Upper lobe of left lung (tissue), 6 donors: ENCODE measurements around the gene SLC10A7. TPM values are rescaled to one million over a fixed set of nuclear protein-coding genes. Genes with fewer than 3 reads are reported as not detected.

Experiments used
- ATAC-seq, 2 donors: fragments of 200-7000 bp; cut with Tn5 transposase; one replicate each; pipeline ENCODE4 v1.9.1; 2022; ENCODE audit warnings: mild to moderate bottlenecking in 2 of 2, moderate library complexity in 2 of 2; ENCODE audit not compliant: low FRiP score in 2 of 2
- DNase-seq, 2 donors: peaks; one replicate each; pipeline ENCODE4 v3.0.0-alpha.2; 2019 to 2020
- H3K27ac ChIP-seq, 4 donors: fragments of 200-600 bp; sonication (generic); one replicate each; pipeline ENCODE4 v1.5.1; 2016 to 2019
- H3K27me3 ChIP-seq, 4 donors: fragments of 200-600 bp; sonication (generic); one replicate each; pipeline ENCODE4 v1.5.1; 2017 to 2019
- H3K36me3 ChIP-seq, 4 donors: fragments of 200-600 bp; sonication (generic); one replicate each; pipeline ENCODE4 v1.5.1; 2016 to 2019
- H3K4me1 ChIP-seq, 4 donors: fragments of 200-600 bp; sonication (generic); one replicate each; pipeline ENCODE4 v1.5.1; 2018 to 2019
- H3K4me3 ChIP-seq, 4 donors: fragments of 200-600 bp; sonication (generic); one replicate each; pipeline ENCODE4 v1.5.1; 2017 to 2019; ENCODE audit warnings: mild to moderate bottlenecking in 2 of 4, moderate library complexity in 1 of 4
- H3K9me3 ChIP-seq, 4 donors: fragments of 200-600 bp; sonication (generic); one replicate each; pipeline ENCODE4 v1.5.1; 2018 to 2019
- EP300 ChIP-seq, 4 donors: sonication (generic); formaldehyde crosslinking; IDR thresholded peaks; one replicate each; pipeline ENCODE4 v1.5.1; 2017; ENCODE audit warnings: antibody characterized with exemption in 4 of 4, control low read depth in 2 of 4
- POLR2A ChIP-seq, 4 donors: fragments of 450-650 bp; IDR thresholded peaks; one replicate each; pipeline ENCODE4 v1.5.1; 2016 to 2017; ENCODE audit warnings: antibody characterized with exemption in 4 of 4, mild to moderate bottlenecking in 2 of 4
- POLR2AphosphoS5 ChIP-seq, 2 donors: sonication (generic); formaldehyde crosslinking; IDR thresholded peaks; one replicate each; pipeline ENCODE4 v1.5.1; 2017; ENCODE audit warnings: antibody characterized with exemption in 2 of 2
- WGBS, 2 donors: methylation state at CpG; one replicate each; pipeline ENCODE4 v1.1.5; 2017 to 2018; 5-methylcytosine and 5-hydroxymethylcytosine counted together
- total RNA-seq, 6 donors: library from RNA; depleted of rRNA in 4 of 6; stranded (reverse); fragments of >200 nt in 4 of 6; gene quantifications; one replicate each; pipeline versions ENCODE4 v1.1.0 to v1.2.1, GENCODE V29; 2016 to 2021
- TF ChIP-seq, protein P1 (sequence below), 6 experiments: fragments of 450-650 bp in 4 of 6; fragments of 200-600 bp in 2 of 6; sonication (generic) in 2 of 6; IDR thresholded peaks; one replicate each; pipeline ENCODE4 v1.5.1; 2016 to 2019; ENCODE audit warnings: antibody characterized with exemption in 6 of 6
- donor health status: DM: no; HTN: no; CAD: no; lungs with moderate emphysema.
- donor health status: DM: no; HTN: yes; CAD: no; lungs with severe emphysema.

The SLC10A7 gene
- total RNA-seq, 6 donors from 2014 or later: 11.1 to 20.9 (median 14.1) TPM

DNA sequence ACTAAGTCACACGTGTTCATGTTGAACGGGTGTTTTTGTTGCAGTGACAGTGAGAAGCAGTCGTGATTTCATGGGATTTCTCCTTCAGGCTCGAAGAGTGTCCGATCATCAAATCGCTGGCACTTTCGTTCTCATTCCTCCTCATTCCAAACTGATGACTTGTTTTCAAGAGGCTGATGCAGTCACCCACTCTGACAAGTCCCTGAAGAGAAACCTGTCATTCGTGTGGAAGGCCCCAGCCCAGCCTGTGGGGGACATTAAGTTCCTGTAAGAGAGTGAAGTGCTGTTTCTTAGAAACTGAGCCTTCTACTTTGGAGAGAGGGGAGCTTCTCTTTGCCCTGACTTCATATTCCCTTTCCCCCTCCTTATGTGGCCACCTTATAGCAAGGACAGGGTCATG lies 299.4 kb downstream of the SLC10A7 start:
- DNase-seq (no peak), ATAC-seq (peak in 1 of 2 donors; percentile 66)
- Histone ChIP-seq H3K27me3 (no peaks in the 10 kb centered on the region), H3K4me1 (no peaks in the 10 kb centered on the region), H3K4me3 (no peak overlapping the region), H3K36me3 (no peaks in the 10 kb centered on the region), H3K27ac (no peak overlapping the region), H3K9me3 (no peaks in the 10 kb centered on the region)
- WGBS, 2 donors: 68 to 72% methylated on average over 8 of the region's 8 CpGs
- TF ChIP-seq POLR2AphosphoS5 (IDR thresholded peaks at IDR 0.05): no peak
- TF ChIP-seq POLR2A (IDR thresholded peaks at IDR 0.05): no peak
- no peak for TF ChIP-seq EP300 (IDR thresholded peaks at IDR 0.05)
- TF ChIP-seq, protein P1, sequence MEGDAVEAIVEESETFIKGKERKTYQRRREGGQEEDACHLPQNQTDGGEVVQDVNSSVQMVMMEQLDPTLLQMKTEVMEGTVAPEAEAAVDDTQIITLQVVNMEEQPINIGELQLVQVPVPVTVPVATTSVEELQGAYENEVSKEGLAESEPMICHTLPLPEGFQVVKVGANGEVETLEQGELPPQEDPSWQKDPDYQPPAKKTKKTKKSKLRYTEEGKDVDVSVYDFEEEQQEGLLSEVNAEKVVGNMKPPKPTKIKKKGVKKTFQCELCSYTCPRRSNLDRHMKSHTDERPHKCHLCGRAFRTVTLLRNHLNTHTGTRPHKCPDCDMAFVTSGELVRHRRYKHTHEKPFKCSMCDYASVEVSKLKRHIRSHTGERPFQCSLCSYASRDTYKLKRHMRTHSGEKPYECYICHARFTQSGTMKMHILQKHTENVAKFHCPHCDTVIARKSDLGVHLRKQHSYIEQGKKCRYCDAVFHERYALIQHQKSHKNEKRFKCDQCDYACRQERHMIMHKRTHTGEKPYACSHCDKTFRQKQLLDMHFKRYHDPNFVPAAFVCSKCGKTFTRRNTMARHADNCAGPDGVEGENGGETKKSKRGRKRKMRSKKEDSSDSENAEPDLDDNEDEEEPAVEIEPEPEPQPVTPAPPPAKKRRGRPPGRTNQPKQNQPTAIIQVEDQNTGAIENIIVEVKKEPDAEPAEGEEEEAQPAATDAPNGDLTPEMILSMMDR (IDR thresholded peaks at IDR 0.05): no peak

DNA sequence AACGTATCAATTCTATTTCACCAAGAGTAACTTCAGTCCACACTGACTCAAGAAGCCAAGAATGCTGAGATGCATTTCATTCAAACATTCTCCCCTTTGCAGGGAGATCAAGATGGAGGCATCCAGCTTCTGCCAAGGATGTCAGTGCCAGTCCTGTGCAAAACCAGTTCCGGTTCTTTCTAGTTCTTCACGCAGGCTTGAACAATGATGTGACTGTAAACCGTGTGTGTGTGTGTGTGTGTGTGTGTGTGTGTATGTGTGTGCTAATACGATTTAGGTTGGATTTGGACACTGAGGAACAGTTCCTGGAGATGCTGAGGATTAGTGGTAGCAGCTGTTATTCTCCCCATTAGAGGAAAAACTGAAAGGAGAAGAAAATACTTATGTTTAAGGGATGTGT lies 307.5 kb downstream of the SLC10A7 start, which contains the start of gene REELD1:
Gene REELD1, plus strand, starts transcription at position 301 of the 400 bp plus-strand sequence. CDS start 2,415 bp downstream, outside the sequence.
- TF ChIP-seq, protein P1 (IDR thresholded peaks at IDR 0.05): no peak
- no peak for TF ChIP-seq EP300 (IDR thresholded peaks at IDR 0.05)
- TF ChIP-seq POLR2AphosphoS5 (IDR thresholded peaks at IDR 0.05): no peak
- TF ChIP-seq POLR2A (IDR thresholded peaks at IDR 0.05): no peak
- Histone ChIP-seq H3K36me3 (no peaks in the 10 kb centered on the region), H3K4me1 (no peaks in the 10 kb centered on the region), H3K27ac (no peak within 1 kb of the TSS), H3K4me3 (no peak within 1 kb of the TSS), H3K27me3 (no peaks in the 10 kb centered on the region), H3K9me3 (no peaks in the 10 kb centered on the region)
- WGBS, 2 donors: 77 to 85% methylated on average over 5 of the region's 5 CpGs
- no peak for DNase-seq
- ATAC-seq: no peak

DNA sequence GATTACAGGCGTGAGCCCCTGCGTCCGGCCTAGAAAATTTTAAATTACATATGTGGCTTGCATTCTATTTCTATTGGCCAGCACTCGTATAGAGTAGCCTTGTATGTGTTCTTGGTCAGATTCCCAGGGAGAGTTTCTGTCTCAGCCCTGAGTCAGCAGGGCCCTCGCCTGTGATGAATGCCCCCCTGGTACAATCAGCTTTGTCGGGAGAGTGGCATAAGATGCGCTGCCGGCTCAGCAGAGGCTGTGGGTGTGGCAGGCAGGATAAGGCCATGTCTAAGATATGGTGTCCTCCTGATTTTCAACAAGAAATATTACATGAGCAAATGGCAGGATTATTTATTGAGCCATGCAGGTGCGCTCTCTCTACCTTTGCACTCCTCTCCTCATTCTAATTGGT lies 309.0 kb downstream of the SLC10A7 start:
- no peaks in the 10 kb centered on the region for H3K9me3 ChIP-seq
- H3K27ac ChIP-seq: no peak overlapping the region
- no peak overlapping the region for H3K4me3 ChIP-seq
- no peaks in the 10 kb centered on the region for H3K27me3 ChIP-seq
- TF ChIP-seq EP300 (IDR thresholded peaks at IDR 0.05) (no peak), POLR2A (IDR thresholded peaks at IDR 0.05) (no peak), POLR2AphosphoS5 (IDR thresholded peaks at IDR 0.05) (no peak)
- TF ChIP-seq, protein P1 (IDR thresholded peaks at IDR 0.05): no peak
- ATAC-seq: no peak
- WGBS, 2 donors: 95 to 96% methylated on average over 9 of the region's 9 CpGs
- H3K4me1 ChIP-seq: no peaks in the 10 kb centered on the region
- DNase-seq: peak in 1 of 2 donors; percentile 8
- no peaks in the 10 kb centered on the region for H3K36me3 ChIP-seq

DNA sequence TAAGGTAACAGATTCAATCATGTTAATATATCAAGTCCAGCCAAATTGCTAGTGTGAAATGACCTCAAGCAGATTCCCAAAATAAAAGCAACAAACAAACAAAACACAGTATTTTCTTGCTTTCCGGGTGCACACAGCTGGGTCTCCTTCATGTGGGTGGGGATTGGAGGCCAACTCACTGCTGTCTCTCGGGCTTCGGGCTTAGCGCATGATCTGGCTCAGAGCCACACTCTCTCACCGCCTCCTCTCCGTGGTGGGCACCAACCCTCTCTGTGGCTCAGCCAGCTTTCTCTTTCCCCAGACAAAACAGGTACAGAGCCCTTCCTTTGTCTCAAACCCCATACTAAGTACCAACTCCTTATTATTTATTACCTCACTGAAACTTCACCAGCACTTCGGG lies 310.3 kb downstream of the SLC10A7 start:
- DNase-seq: no peak
- Histone ChIP-seq H3K36me3 (no peaks in the 10 kb centered on the region), H3K27ac (no peak overlapping the region), H3K4me3 (no peak overlapping the region), H3K9me3 (no peaks in the 10 kb centered on the region), H3K27me3 (no peaks in the 10 kb centered on the region), H3K4me1 (no peaks in the 10 kb centered on the region)
- TF ChIP-seq, protein P1 (IDR thresholded peaks at IDR 0.05): no peak
- no peak for TF ChIP-seq POLR2AphosphoS5 (IDR thresholded peaks at IDR 0.05)
- TF ChIP-seq EP300 (IDR thresholded peaks at IDR 0.05): no peak
- no peak for TF ChIP-seq POLR2A (IDR thresholded peaks at IDR 0.05)
- WGBS, 2 donors: 75 to 77% methylated on average over 7 of the region's 7 CpGs
- no peak for ATAC-seq

DNA sequence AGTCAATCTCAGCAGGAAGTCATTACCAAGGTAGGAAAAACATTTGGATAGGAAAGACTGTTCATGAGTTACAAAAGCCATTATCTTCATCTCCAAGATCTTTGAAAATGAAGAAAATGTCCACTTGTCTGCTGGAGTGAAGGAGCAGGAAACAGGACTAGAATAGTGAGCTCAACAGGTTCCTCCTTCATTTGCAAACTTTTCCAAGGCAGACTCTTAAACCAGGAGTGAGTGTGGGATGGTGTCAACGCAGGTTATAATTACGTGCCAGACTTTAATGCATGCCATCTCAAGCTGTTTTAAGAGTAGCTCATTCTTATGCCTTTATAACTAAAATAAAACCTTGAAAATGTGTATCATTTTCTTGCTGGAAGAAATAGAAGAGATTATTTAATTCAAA lies 310.9 kb downstream of the SLC10A7 start:
- no peak for ATAC-seq
- no peaks in the 10 kb centered on the region for H3K9me3 ChIP-seq
- H3K36me3 ChIP-seq: no peaks in the 10 kb centered on the region
- H3K27me3 ChIP-seq: no peaks in the 10 kb centered on the region
- no peak for DNase-seq
- no peak overlapping the region for H3K27ac ChIP-seq
- no peak overlapping the region for H3K4me3 ChIP-seq
- no peaks in the 10 kb centered on the region for H3K4me1 ChIP-seq
- no peak for TF ChIP-seq POLR2AphosphoS5 (IDR thresholded peaks at IDR 0.05)
- WGBS, 2 donors: 56 to 71% methylated on average over 2 of the region's 2 CpGs
